Fibroblast of lung (primary cell): Measurements from ENCODE around the gene SIX1.

Source experiments
- EZH2 ChIP-seq: IDR thresholded peaks from 2 replicates; pipeline ENCODE4 v1.5.1; 2012; ENCODE audit warnings: low read length, control low read depth, mild to moderate bottlenecking; ENCODE audit errors: missing control alignments
- TF ChIP-seq, protein P1 (sequence below), 2 donors: IDR thresholded peaks in 1 of 2; conservative IDR thresholded peaks in 1 of 2; 1 replicate in 1 of 2; 2 replicates in 1 of 2; pipeline ENCODE4 v1.5.1; 2011 to 2012; ENCODE audit warnings: low read length in 2 of 2, control low read depth in 1 of 2, inconsistent platforms in 1 of 2, low read depth in 1 of 2, mild to moderate bottlenecking in 1 of 2

DNA sequence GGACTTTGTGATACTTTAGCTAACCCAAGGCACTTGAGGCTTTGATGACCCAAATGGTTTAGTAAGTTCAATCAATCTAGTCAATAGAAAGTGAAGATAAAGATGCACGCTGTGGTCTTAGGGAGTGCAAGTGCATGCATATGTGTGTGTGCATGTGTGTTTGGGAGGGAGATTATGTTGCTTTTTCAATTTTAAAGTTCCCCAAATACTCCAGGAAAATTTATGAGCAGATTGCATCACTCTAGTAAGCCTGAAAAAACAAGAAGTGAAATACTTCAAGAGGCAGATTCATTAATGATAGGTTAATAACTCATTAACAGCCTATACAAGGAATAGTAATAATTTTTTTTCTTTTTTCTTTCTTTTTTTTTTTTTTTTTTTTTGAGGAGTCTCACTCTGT, 12.4 kb upstream of the SIX1 start:
- TF ChIP-seq, protein P1, sequence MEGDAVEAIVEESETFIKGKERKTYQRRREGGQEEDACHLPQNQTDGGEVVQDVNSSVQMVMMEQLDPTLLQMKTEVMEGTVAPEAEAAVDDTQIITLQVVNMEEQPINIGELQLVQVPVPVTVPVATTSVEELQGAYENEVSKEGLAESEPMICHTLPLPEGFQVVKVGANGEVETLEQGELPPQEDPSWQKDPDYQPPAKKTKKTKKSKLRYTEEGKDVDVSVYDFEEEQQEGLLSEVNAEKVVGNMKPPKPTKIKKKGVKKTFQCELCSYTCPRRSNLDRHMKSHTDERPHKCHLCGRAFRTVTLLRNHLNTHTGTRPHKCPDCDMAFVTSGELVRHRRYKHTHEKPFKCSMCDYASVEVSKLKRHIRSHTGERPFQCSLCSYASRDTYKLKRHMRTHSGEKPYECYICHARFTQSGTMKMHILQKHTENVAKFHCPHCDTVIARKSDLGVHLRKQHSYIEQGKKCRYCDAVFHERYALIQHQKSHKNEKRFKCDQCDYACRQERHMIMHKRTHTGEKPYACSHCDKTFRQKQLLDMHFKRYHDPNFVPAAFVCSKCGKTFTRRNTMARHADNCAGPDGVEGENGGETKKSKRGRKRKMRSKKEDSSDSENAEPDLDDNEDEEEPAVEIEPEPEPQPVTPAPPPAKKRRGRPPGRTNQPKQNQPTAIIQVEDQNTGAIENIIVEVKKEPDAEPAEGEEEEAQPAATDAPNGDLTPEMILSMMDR (conservative IDR thresholded peaks at IDR 0.05 in 1 of 2, IDR thresholded peaks at IDR 0.05 in 1 of 2; ENCODE audit: low read depth in 1 of 2, low read length in 2 of 2) = no peak
- TF ChIP-seq EZH2 = no peak
